Brain pericyte (primary cell): ENCODE data around the gene FILIP1.

Source experiments
- DNase-seq: peaks from one replicate; pipeline ENCODE4 v3.0.0-alpha.2; 2012; ENCODE audit warnings: low read depth, low spot score

The FILIP1 gene

DNA sequence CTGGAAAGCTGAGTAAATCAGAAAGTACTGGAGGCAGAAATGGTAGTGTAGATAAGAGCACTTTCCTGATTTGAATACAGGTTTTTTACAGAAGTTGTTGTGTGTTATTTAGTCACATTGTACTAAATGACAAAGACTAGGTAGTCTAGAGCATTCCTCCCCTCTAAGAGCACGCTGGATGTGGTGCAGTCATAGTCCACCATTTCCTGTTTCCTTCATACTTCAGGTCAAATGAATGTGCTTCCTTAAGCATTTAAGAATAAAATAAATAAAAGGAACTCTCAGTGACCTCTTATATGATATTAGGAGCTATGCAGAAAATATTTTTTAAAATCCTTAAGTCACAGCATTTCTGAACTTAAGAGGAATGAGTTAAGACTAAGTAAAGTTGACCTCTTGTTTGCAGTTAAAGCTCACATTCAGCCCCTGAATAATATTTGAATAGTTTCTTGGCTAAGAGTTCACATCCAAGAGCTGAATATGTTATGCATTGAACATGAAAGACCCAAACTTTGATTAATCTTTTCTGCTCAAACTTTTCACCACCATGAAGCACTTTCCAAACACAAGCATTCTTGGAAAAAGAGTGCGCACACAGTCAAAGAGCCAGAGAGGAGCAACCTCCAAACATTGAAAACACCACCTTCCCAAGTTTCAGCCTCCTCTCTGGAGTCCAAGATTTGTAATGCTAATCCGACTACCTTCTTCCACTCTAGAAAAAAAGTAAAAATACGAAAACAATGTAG, 155.6 kb downstream of the FILIP1 start:
- no peak for DNase-seq

DNA sequence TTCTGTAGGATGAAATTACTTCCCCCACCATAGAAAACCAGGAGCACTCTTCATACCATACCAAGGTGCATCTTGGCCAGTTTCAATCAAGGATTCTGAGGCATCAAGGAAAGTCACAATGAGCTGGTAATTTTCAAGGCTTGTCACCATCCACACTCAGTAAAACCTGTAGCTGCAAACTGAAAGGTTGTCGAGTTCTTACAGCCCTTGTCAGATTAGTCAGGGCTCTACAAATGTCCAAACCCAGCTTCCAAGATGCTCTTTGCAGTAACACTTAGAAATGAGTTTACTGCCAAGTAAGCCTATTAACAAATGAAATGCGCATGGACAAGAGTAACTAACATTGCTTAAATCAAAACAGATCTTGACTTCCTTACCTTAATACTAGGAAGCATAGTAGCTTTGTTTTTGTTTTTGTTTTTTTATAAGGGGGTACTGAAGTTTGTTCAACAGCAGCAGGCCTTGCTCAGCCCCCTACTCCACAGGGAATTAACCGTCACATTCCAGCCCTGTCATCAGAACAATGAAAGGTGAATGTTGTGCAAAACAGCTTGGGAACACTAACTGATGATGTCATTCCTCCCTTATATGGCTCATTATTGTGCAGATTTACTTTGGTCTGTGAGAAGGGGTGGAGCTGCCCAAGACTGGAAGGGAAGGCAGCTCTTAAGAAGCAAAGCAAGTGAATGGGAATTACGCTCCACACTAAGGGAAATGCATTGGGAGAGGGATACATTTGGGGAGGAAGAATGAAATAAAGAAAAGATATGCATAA, 159.1 kb downstream of the FILIP1 start:
- DNase-seq, result no peak

DNA sequence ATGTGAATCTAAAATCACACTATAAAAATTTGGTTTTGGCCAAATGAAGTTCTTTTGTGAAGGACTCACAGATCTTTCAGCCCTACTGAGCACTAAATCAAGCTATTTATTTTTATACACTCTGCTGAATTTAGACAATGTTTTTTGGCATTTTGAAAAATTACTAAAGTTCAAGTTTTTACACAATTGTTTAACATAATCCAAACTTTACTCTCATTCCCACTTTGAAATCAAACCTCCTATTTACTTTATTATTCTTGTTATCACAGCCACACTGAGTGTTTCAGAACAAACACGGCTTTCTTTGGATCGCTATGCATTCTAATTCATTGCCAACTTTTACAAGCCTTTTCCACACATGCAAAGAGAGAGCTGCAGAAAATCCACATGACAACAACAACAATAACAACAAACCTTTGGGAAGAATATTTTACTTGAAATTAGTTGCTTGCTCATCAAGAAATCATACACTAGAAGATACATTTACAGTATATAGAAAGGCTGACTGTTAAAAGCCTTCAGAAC, 159.9 kb downstream of the FILIP1 start:
- no peak for DNase-seq

DNA sequence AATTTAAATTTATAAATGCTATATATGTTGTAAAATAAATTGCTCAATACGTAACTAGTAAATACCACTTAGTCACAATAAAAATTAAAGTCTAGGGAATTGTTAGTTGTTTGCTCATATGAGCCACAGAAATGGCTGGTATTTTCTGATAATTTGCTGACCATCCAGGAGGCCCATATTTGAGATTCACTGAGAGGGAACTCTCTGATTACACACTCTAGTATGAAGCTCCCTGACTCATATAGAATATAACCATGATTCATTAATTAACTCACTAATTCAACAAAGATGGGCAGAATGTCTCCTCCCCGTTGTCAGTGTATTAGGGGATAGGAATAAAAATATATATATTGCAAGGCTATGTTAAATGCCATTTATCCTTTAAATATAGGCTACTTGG, 162.4 kb downstream of the FILIP1 start:
- DNase-seq, result no peak

DNA sequence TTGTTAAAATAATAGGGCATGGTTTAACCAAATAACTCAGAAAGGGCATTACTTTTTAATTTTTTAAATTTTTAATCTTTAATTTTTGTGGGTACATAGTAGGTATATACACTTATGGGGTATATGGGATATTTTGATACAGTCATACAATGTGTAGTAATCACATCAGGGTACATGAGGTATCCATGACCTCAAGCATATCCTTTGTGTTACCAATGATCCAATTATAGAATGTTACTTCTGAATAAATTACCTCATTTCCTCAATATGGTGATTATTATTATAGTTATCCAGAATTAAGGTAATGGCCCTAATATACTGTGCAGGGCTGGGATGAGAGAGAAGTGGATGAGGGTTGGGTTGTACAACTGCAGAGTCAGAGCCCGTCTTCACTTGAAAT, 163.9 kb downstream of the FILIP1 start:
- no peak for DNase-seq

DNA sequence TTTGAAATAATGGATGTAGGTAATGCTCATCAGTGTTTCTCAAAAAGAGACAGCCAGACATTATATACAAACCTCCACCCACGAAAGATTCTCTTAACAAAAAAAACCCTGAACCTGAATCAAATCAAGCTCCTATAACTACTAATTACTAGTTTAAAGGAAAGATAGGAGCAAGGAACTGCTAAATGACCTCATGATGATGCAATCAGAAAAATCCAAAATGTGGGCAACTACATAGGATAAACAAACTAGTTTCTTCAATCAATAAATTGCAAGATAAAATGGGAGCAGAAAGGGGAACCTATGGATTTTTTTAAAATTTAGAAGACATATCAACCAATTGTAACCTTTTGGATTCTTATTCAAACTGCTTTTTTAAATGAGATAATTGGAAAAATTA, 165.8 kb downstream of the FILIP1 start:
- DNase-seq, result no peak

DNA sequence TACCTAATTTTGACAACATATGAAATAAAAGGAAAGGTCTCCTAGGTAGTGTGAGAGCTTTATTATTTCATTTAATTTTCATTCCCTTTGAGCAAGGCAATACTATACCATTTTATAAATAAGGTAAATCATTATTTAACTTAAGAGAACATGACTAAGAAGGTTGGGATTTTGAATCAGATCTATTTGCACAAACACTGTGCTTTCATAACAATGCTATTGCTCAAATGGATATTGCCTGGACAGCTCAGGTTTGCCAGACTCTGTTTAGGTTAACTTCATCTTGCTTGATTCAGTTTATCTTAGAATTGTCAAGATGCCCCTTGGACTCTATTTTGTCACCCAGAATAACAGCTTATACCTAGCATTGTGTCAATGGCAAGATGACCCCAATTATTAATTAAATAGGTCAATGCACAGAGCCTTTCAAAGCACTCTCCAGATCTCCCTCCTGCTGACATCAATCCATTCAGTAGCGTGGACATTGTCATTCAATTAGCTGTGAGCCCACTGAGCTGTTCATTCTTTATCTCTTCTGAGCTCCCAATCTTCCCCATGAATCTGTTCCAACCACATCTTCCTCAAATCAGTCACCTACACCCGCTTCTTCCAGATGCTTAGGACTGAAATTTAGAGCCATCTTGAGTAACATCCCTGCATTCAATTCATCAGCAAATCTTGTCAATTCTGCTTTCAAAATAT, 166.9 kb downstream of the FILIP1 start:
- no peak for DNase-seq

DNA sequence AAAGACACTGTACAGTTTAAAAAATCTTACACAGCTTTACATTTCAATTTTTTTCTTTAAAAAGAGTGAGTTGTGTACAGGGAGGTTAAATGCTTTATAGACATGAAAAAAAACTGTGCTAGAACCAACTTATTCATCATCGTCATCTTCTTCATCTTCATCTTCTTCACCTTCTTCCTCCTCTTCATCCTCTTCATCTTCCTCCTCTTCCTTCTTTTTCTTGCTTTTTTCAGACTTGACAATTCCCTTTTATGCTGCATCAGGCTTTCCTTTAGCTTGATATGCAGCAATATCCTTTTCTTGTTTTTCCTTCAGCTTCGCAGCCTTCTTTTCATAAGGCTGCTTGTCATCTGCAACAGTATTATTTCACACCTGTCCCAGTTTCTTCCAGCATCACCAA, 174.7 kb downstream of the FILIP1 start:
- no peak for DNase-seq

DNA sequence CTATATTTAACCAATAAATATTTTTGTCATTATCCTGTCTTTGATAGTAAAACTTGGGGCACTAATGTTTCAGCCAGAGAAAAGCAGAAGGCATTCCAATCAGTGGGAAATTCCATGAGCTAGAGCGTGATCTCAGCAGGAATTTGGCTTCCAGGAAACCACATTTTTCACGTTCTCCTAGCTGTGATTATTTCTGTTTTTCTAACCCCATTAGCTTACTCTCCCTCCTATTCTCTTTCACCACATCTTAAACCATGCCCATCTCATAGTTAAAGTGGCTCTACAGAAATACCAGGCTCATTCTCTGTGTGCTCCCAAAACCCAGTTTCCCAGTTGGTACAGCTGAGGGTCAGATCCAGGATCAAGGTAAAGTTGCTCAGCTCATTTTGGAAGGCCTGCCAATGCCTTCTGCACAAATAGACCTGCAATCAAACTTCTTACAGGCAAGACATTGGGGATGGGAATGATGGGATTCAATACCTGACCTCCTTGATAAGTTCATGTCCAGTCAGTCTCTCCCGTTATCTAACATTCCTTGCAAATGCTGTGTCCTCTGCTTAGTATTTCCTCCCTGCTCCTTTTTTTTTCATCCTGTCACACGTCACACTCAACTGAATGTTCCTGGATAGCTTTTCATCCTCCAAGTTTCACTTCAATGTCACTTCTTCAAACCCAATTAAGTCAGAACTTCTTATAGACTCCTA, 175.9 kb downstream of the FILIP1 start:
- DNase-seq, result no peak

DNA sequence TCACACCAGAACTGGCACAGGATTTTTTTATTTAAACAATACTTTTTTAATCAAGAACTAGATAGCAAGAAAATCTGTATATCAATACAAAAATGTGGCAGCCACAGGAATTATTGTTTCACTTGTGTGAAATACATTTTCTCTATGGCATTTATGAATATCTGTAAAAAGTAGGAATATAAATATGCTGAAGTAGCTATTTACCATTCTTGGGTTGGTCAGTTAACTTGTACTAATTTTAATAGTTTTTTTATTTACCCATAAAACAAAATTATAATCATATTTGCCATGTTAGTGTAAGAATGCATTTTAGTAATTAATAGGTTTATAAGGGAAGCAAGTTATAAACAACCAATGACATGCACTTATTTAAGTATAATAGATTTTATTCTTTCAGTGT, 177.6 kb downstream of the FILIP1 start:
- no peak for DNase-seq

DNA sequence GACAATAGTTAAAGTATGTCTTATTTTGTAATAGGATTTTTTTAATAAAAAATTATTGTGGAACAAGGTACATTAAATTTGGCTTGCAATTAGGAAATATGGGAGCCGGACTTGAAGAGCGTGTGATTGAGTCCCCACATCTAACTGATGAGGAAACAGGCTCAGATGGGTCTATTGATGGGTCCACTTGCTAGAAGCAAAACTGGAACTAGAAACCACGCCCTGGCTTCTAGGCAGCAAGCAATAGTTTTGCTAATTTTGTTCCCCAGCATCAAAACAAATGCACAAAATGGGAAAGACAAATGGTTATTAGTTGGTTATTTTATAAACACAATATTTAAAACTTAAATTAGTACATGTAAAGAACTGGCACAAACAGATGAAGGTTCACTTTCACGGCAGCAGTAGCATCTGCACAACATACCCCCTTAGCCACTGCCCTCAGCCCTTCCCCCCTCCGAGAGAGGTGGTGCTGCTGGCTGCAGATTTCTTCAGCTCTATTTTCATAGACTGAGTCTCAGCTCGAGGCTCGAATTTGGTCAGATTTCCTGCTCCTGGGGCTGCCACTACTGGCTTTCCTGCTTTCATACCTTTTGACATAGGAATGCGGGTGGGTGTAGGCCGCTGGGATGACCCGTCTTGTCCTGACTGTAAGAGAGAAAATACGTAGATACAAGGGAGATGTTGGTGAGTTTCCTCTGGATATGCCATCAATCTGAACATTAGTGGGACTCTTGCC, 185.2 kb downstream of the FILIP1 start:
- no peak for DNase-seq

DNA sequence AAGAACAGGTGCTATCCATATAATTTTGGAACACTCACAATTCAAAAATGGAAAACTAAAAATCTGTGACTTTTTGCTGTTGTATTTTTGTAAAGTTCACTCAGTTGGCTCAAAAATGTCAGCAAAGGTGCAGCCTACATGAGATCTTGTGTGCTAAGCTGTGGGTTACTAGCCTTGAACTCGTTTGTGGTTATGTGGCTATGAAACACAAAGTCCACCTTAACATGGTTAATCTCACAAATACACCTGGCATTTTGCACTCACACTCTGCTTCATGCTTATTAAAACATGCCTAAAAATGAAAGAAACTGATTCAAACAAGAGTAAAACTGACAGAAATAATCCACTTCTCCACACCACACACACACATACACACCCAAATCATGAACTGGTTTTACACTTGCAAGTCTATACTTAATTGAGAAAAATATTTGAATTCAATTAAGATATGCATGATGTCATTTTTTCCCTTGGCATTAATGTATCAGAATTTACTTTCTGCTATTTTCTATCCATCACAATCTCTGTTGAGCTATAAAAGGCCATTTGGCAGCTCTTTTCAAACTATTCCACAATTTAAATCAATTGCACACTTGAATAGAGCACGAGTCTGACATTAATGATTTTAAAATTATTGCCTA, 186.1 kb downstream of the FILIP1 start:
- DNase-seq, result no peak

DNA sequence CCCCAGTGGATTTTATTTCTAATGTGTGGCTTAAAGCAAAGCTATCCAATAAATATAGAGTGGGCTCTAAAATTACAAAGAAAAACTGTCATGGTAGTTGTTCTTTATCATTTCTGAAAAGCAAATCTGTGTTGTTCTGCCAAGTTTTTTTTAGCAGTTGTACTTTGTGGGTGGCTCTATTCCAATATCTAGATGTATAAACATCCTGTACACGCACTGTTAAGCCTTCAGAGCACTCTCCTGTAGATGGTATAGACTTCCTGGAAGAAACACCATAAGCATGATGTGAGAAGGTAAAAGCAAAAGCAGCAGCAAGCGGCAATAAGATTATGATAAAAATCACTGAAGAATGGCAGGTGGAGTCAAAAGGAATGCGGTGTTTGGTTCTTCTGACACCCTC, 187.5 kb downstream of the FILIP1 start:
- no peak for DNase-seq

DNA sequence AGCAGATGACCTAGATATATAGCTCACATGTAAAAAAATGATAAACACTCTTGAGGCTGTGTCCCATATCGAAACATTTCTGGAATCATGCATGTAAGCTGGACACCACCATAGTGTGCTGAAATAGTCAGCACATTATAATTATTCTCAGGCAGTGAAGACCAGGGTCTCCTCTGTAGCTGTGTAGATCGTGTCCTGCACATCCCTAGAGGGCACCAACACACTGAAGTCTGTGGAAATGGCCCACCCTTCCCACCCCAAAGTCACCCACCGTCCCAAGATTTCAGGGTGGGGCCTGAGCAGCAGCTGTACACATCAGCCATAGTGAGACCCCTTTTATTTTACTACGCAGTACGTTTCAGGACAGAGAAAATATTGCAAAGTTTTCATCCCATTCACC, 188.0 kb downstream of the FILIP1 start:
- no peak for DNase-seq

DNA sequence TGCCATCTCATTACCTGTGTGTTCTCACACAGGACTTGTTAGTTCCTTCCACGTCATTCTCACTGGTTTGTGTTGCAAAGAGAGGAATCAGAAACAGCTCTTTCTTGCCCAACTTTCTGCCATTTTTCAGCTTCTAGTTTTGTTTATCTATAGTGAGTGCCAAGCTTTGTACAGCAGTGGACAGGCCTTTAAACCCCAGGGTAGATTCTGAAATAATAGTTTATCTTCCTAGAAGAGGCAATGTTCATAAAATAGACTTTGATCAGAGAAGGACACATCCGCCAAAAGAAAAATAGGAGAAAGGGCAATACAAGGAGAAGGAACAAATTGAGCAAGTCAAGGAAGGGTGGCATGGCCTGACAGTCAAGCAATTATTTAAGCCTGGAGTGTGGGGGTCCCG, 191.3 kb downstream of the FILIP1 start:
- no peak for DNase-seq

DNA sequence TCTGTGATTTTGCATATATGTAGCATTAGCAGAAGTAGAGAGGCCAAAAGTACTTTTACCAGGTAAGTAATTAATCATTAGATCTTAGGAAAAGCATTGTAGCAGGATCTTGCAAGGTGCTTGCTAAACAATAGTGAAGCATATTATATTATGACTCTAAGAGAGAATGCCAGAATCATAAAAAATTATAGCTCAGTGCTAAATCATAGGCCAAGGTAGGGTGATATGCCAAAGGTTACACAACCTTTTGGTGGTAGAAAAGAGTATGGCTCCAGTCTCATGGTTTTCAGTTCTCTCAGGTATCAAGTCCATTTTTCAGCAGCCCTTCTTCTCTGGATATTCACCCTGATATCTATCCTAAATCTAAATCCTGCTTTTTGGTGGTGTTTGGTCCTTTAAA, 192.1 kb downstream of the FILIP1 start:
- DNase-seq, result no peak

DNA sequence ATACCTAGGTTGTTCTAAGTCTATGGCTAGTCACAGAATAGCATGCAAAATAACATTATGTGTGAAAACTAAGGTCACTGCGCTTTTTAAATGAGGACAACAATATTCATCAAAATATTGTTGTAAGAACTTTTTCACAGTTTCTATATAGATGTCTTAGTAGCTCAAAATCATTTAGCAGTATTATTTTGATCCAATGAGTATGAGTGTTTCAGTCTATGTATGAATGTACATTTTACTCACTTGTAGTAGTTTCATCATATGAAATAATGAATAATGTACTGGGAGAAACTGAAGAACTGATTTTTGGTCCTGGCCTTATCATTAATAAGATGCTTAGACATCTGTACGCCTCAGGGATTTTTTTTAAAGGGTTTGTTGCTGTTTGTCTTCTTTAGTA, 192.5 kb downstream of the FILIP1 start:
- no peak for DNase-seq

DNA sequence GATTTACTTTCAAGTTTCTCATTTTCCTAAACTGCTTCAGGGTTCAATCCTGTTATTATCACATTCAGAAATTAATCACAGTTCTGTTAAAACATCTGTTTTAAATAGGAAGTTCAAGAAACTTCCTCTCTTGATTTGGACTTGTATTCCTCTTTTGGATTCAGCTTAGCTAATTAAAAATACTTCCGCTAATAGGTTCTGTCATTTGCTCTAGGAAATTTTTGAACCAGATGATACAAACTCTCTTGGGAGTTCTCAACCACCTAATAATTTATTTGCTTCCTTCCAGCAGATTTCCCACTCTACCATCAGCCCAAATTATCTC, 193.1 kb downstream of the FILIP1 start:
- DNase-seq, result no peak

DNA sequence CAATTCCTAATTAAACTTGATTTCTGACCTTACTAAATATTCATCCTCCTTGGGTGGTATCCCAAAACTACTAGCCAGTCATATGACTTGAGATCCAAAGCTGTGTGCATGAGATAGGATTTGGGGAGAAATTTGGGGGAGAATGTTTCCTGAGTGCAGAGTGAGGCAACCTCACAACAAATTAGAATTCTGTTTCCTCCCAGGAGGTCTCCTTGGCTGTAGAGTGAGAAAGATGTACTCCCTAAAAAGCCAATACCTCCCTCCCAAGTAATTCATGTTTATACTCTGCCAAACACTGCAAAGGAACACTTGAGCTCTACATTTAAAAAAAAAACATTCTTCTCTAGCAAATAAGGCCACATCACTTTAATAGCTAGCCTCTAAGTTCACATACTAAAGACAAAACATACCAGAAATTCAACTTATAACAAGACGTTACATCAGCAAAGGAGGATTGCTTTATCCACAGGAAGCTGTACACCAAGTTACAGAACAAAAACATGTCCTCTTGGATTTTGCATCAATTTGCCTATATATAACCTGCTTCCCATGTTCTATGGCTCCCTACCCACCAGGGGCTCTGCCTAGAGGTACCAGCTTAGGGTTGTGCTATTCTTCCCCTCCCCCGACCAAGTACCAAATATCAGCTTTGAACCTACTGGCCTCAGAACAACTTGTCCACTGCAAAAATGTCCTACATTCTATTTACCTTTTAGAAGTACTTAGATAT, 193.6 kb downstream of the FILIP1 start:
- DNase-seq, result no peak
